ENCODE data around the gene COL6A2.

Gene COL6A2

GRCh38 chr21:46092026-46092764, 5.7 kb upstream of the COL6A2 start:
- 75% methylated on average over 20 of the region's 23 CpGs for WGBS
- no peak overlapping the region for H2BK5ac ChIP-seq (ENCODE audit: low read depth, low read length, poor library complexity, severe bottlenecking)

GRCh38 chr21:46092811-46093667, 4.9 kb upstream of the COL6A2 start:
- no peak overlapping the region for H3K27ac ChIP-seq (ENCODE audit: low read length, poor library complexity, severe bottlenecking)
- H2BK5ac ChIP-seq (ENCODE audit: low read depth, low read length, poor library complexity, severe bottlenecking) = no peak overlapping the region
- H2AFZ ChIP-seq (ENCODE audit: low read depth, low read length) = no peak overlapping the region
- peak overlapping the region; percentile 66 to 80 for H2BK12ac ChIP-seq (ENCODE audit: low read length in 2 of 2)
- H3K9ac ChIP-seq (ENCODE audit: low read length) = peak overlapping the region; percentile 95
- H3K23ac ChIP-seq (ENCODE audit: low read length in 2 of 2) = no peak overlapping the region
- no peaks in the 10 kb centered on the region for H3K27me3 ChIP-seq (ENCODE audit: control insufficient read depth in 1 of 2, insufficient read depth in 1 of 2, low read length in 2 of 2)
- 83% methylated on average over 11 of the region's 11 CpGs for WGBS
- no peaks in the 10 kb centered on the region for H3K79me1 ChIP-seq (replicated peaks; ENCODE audit: low read length, poor library complexity, severe bottlenecking)
- peaks cover 21% of the 10 kb centered on the region for H3K9me3 ChIP-seq (ENCODE audit: control insufficient read depth, low read length)
- H3K4ac ChIP-seq (ENCODE audit: low read depth in 1 of 2, low read length in 2 of 2) = peak overlapping the region; percentile 39 to 87
- H3K4me2 ChIP-seq (ENCODE audit: low read length, poor library complexity, severe bottlenecking) = no peak overlapping the region
- H2BK15ac ChIP-seq (ENCODE audit: low read depth, poor library complexity, severe bottlenecking) = peak overlapping the region; percentile 57
- peak overlapping the region; percentile 51 for H2BK120ac ChIP-seq (ENCODE audit: low read depth, low read length)
- H3K4me1 ChIP-seq (ENCODE audit: control insufficient read depth, insufficient read depth, low read depth, low read length) = peaks cover 15% of the 10 kb centered on the region
- H4K8ac ChIP-seq (ENCODE audit: low read length) = peak overlapping the region; percentile 70
- H3K14ac ChIP-seq (ENCODE audit: low read length in 2 of 2) = peak overlapping the region in 1 of 2 experiments; percentile 37
- no peak for DNase-seq
- peak overlapping the region in 1 of 2 experiments; percentile 6 for H3K4me3 ChIP-seq (ENCODE audit: insufficient read depth in 1 of 2, low read depth in 1 of 2, low read length in 2 of 2)
- no peaks in the 10 kb centered on the region for H3K36me3 ChIP-seq (ENCODE audit: control insufficient read depth in 1 of 2, insufficient read depth in 2 of 2, low read depth in 1 of 2, low read length in 2 of 2)
- no peak overlapping the region for H2AK5ac ChIP-seq (ENCODE audit: low read length, severe bottlenecking)
- H4K91ac ChIP-seq (ENCODE audit: low read length) = peak overlapping the region; percentile 95
- H3K18ac ChIP-seq (ENCODE audit: low read depth in 1 of 2, low read length in 2 of 2) = peak overlapping the region; percentile 77 to 86

More at GRCh38 chr21:46092026-46092764, 5.7 kb upstream of the COL6A2 start:
- Histone ChIP-seq H3K27me3 (ENCODE audit: control insufficient read depth in 1 of 2, insufficient read depth in 1 of 2, low read length in 2 of 2) (no peaks in the 10 kb centered on the region), H2AFZ (ENCODE audit: low read depth, low read length) (no peak overlapping the region), H4K8ac (ENCODE audit: low read length) (peak overlapping the region; percentile 70), H4K91ac (ENCODE audit: low read length) (peak overlapping the region; percentile 95), H3K79me1 (replicated peaks; ENCODE audit: low read length, poor library complexity, severe bottlenecking) (no peaks in the 10 kb centered on the region), H3K14ac (ENCODE audit: low read length in 2 of 2) (no peak overlapping the region), H2BK120ac (ENCODE audit: low read depth, low read length) (peak overlapping the region; percentile 51), H3K4me2 (ENCODE audit: low read length, poor library complexity, severe bottlenecking) (no peak overlapping the region), H3K18ac (ENCODE audit: low read depth in 1 of 2, low read length in 2 of 2) (peak overlapping the region; percentile 77 to 86), H3K27ac (ENCODE audit: low read length, poor library complexity, severe bottlenecking) (no peak overlapping the region), H3K36me3 (ENCODE audit: control insufficient read depth in 1 of 2, insufficient read depth in 2 of 2, low read depth in 1 of 2, low read length in 2 of 2) (no peaks in the 10 kb centered on the region), H2BK15ac (ENCODE audit: low read depth, poor library complexity, severe bottlenecking) (peak overlapping the region; percentile 57), H3K4me1 (ENCODE audit: control insufficient read depth, insufficient read depth, low read depth, low read length) (peaks cover 11% of the 10 kb centered on the region), H3K9me3 (ENCODE audit: control insufficient read depth, low read length) (peaks cover 29% of the 10 kb centered on the region), H3K4ac (ENCODE audit: low read depth in 1 of 2, low read length in 2 of 2) (peak overlapping the region; percentile 32 to 39), H2AK5ac (ENCODE audit: low read length, severe bottlenecking) (no peak overlapping the region), H3K23ac (ENCODE audit: low read length in 2 of 2) (no peak overlapping the region), H3K4me3 (ENCODE audit: insufficient read depth in 1 of 2, low read depth in 1 of 2, low read length in 2 of 2) (peak overlapping the region in 1 of 2 experiments; percentile 71), H3K9ac (ENCODE audit: low read length) (peak overlapping the region; percentile 95), H2BK12ac (ENCODE audit: low read length in 2 of 2) (peak overlapping the region; percentile 66 to 80)
- peak; percentile 98 for DNase-seq

GRCh38 chr21:46093668-46094400, 4.1 kb upstream of the COL6A2 start:
- peaks cover 13% of the 10 kb centered on the region for H3K9me3 ChIP-seq (ENCODE audit: control insufficient read depth, low read length)
- H3K79me1 ChIP-seq (replicated peaks; ENCODE audit: low read length, poor library complexity, severe bottlenecking) = no peaks in the 10 kb centered on the region
- peak overlapping the region; percentile 60 for H2BK15ac ChIP-seq (ENCODE audit: low read depth, poor library complexity, severe bottlenecking)
- 89% methylated on average over 11 of the region's 11 CpGs for WGBS
- peak overlapping the region; percentile 55 for H4K8ac ChIP-seq (ENCODE audit: low read length)
- H2AK5ac ChIP-seq (ENCODE audit: low read length, severe bottlenecking) = no peak overlapping the region
- H3K4me3 ChIP-seq (ENCODE audit: insufficient read depth in 1 of 2, low read depth in 1 of 2, low read length in 2 of 2) = no peak overlapping the region
- no peak overlapping the region for H3K23ac ChIP-seq (ENCODE audit: low read length in 2 of 2)
- H3K27me3 ChIP-seq (ENCODE audit: control insufficient read depth in 1 of 2, insufficient read depth in 1 of 2, low read length in 2 of 2) = no peaks in the 10 kb centered on the region
- H3K36me3 ChIP-seq (ENCODE audit: control insufficient read depth in 1 of 2, insufficient read depth in 2 of 2, low read depth in 1 of 2, low read length in 2 of 2) = no peaks in the 10 kb centered on the region
- H3K14ac ChIP-seq (ENCODE audit: low read length in 2 of 2) = peak overlapping the region in 1 of 2 experiments; percentile 41
- no peak overlapping the region for H3K4me2 ChIP-seq (ENCODE audit: low read length, poor library complexity, severe bottlenecking)
- no peak overlapping the region for H3K27ac ChIP-seq (ENCODE audit: low read length, poor library complexity, severe bottlenecking)
- peaks cover 15% of the 10 kb centered on the region for H3K4me1 ChIP-seq (ENCODE audit: control insufficient read depth, insufficient read depth, low read depth, low read length)
- H3K9ac ChIP-seq (ENCODE audit: low read length) = peak overlapping the region; percentile 95
- peak overlapping the region; percentile 36 for H4K91ac ChIP-seq (ENCODE audit: low read length)
- no peak overlapping the region for H2BK120ac ChIP-seq (ENCODE audit: low read depth, low read length)
- H2AFZ ChIP-seq (ENCODE audit: low read depth, low read length) = no peak overlapping the region
- peak overlapping the region; percentile 77 to 86 for H3K18ac ChIP-seq (ENCODE audit: low read depth in 1 of 2, low read length in 2 of 2)
- no peak overlapping the region for H2BK5ac ChIP-seq (ENCODE audit: low read depth, low read length, poor library complexity, severe bottlenecking)
- DNase-seq = no peak
- peak overlapping the region; percentile 34 to 53 for H3K4ac ChIP-seq (ENCODE audit: low read depth in 1 of 2, low read length in 2 of 2)
- peak overlapping the region; percentile 12 to 94 for H2BK12ac ChIP-seq (ENCODE audit: low read length in 2 of 2)

Data from mesenchymal stem cell (in vitro differentiated cells and primary cell).